NB4 (cell line): ENCODE measurements around the gene LCMT1.

Experiments used
- DNase-seq: peaks from one replicate; pipeline ENCODE4 v3.0.0; 2010; ENCODE audit warnings: low read depth
- H3K4me3 ChIP-seq: one replicate; pipeline ENCODE4 v1.5.1; 2011; ENCODE audit warnings: mild to moderate bottlenecking, low read depth, low read length, moderate library complexity
- CTCF ChIP-seq: IDR thresholded peaks from one replicate; pipeline ENCODE4 v1.5.1; 2012; ENCODE audit warnings: low read depth, low read length
- MAX ChIP-seq: IDR thresholded peaks from 2 replicates; pipeline ENCODE4 v1.6.1; 2011; ENCODE audit warnings: low read depth, low read length
- MYC ChIP-seq: IDR thresholded peaks from 2 replicates; pipeline ENCODE4 v1.6.1; 2011; ENCODE audit warnings: low read depth, low read length
- POLR2A ChIP-seq: IDR thresholded peaks from 2 replicates; pipeline ENCODE4 v1.6.1; 2011; ENCODE audit warnings: mild to moderate bottlenecking; ENCODE audit not compliant: insufficient read length; ENCODE audit errors: extremely low read depth

Gene LCMT1

GRCh38 chr16:25097276-25097975, 14.1 kb upstream of the LCMT1 start:
- DNase-seq = peak; percentile 41
- no peak for TF ChIP-seq MAX
- TF ChIP-seq POLR2A = no peak
- no peak for TF ChIP-seq CTCF
- no peak overlapping the region for H3K4me3 ChIP-seq

- DNase-seq = no peak
- no peak overlapping the region for H3K4me3 ChIP-seq
- no peak for TF ChIP-seq CTCF
- no peak for TF ChIP-seq MYC
- no peak for TF ChIP-seq POLR2A
These were observed 11.0 kb upstream of the LCMT1 start for GRCh38 chr16:25100511-25100910.

GRCh38 chr16:25106567-25107465, 4.7 kb upstream of the LCMT1 start:
- peak; percentile 84 for DNase-seq
- TF ChIP-seq MAX (peak; percentile 59), POLR2A (peak; percentile 76), CTCF (peak; percentile 56), MYC (peak; percentile 68)
- peak overlapping the region; percentile 72 for H3K4me3 ChIP-seq

GRCh38 chr16:25107466-25107792, 4.1 kb upstream of the LCMT1 start:
- DNase-seq = no peak
- peak overlapping the region; percentile 72 for H3K4me3 ChIP-seq
- TF ChIP-seq MYC = no peak
- TF ChIP-seq MAX = no peak
- TF ChIP-seq POLR2A = no peak
- no peak for TF ChIP-seq CTCF

- H3K4me3 ChIP-seq = no peak overlapping the region
- DNase-seq = peak; percentile 55
- TF ChIP-seq CTCF (peak; percentile 24), MAX (no peak; the same call in 1 of the 2 replicates)
These were observed 3.5 kb upstream of the LCMT1 start for GRCh38 chr16:25108054-25108453.

- H3K4me3 ChIP-seq = peak overlapping the region; percentile 81
- no peak for TF ChIP-seq MAX
- no peak for TF ChIP-seq CTCF
- no peak for TF ChIP-seq MYC
- TF ChIP-seq POLR2A = no peak
- no peak for DNase-seq
These were observed 1.9 kb upstream of the LCMT1 start for GRCh38 chr16:25109643-25110042.
